Subcutaneous adipose tissue (tissue), 4 donors: ENCODE data around the gene CACNA1H. TPM values are rescaled to one million over a fixed set of nuclear protein-coding genes. Genes with fewer than 3 reads are reported as not detected.

ENCODE experiments used
- total RNA-seq, 4 donors: library from RNA; depleted of rRNA; stranded (reverse); fragments of >200 nt; gene quantifications; one replicate each; pipeline ENCODE4 v1.1.0, GENCODE V29; 2016
- TF ChIP-seq, protein P1 (sequence below): fragments of 450-650 bp; IDR thresholded peaks from one replicate; pipeline ENCODE4 v1.5.1; 2016; ENCODE audit warnings: low read depth, mild to moderate bottlenecking, control low read depth, antibody characterized with exemption, moderate library complexity

The CACNA1H gene
- total RNA-seq, 4 donors from 2014 or later = 0.51 to 13.9 (median 3.1) TPM

DNA sequence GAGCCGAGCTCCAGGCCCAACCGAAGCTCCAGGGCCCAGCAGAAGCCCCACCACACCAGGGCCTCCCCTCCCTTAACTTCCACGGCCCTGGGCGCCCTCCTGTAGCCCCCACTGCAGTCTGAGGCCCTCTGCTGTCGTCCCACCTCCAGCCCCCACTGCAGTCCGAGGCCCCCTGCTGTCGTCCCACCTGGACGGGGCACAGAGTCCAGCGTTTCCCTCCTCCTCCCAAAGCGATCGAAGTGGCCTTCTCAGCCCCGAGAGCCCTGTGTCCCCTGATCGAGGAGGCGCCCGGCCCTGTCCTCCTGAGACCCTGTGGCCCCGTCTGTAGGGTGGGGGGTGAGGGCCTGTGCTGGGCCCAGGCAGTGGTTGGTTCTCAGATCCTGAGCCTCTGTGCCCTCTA is 25.8 kb upstream of the CACNA1H start:
- TF ChIP-seq, protein P1, sequence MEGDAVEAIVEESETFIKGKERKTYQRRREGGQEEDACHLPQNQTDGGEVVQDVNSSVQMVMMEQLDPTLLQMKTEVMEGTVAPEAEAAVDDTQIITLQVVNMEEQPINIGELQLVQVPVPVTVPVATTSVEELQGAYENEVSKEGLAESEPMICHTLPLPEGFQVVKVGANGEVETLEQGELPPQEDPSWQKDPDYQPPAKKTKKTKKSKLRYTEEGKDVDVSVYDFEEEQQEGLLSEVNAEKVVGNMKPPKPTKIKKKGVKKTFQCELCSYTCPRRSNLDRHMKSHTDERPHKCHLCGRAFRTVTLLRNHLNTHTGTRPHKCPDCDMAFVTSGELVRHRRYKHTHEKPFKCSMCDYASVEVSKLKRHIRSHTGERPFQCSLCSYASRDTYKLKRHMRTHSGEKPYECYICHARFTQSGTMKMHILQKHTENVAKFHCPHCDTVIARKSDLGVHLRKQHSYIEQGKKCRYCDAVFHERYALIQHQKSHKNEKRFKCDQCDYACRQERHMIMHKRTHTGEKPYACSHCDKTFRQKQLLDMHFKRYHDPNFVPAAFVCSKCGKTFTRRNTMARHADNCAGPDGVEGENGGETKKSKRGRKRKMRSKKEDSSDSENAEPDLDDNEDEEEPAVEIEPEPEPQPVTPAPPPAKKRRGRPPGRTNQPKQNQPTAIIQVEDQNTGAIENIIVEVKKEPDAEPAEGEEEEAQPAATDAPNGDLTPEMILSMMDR = no peak

GRCh38 chr16:1127971-1128715 is 24.8 kb upstream of the CACNA1H start:
- TF ChIP-seq, protein P1 = no peak

DNA sequence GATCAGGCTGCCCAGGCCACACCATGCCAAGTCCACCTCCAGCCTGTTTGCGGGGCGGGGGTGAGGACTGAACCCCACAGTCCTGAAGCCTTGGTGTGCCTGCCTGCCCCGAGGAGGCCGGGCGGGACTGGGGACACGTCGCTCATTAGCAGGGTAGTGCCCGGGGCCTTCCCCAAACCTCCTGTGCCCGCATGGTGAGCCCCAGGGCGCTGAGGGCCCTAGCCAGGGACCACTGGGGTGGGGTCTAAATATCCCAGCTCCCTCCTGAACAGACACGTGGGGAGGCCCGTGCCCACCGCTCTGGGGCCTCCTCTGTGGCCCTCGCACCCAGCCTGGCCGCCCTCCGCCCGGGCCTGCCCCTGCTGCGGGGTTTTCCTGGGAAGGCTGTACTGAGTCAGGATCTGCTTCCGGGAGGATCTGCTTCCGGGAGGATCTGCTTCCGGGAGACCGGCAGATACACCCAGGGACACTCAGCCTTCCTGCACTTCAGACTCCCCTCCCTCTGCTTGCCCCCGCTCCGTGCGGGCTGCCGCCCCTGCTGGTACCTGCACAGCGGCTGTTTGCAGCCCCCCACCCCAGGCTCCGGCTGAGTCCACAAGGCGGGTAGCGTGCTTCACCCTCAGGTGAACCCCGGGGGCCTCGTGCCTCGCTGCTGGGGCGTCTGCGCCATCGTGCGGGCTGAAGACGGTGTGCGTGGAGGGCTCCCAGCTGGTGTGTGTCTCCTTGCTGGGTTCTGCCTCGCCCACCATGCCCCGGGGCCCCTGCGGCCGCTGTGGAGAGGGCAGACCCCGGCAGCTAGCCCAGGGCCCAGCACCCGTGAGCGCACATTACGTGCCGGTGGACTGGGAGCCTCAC is 23.6 kb upstream of the CACNA1H start:
- TF ChIP-seq, protein P1 = no peak

DNA sequence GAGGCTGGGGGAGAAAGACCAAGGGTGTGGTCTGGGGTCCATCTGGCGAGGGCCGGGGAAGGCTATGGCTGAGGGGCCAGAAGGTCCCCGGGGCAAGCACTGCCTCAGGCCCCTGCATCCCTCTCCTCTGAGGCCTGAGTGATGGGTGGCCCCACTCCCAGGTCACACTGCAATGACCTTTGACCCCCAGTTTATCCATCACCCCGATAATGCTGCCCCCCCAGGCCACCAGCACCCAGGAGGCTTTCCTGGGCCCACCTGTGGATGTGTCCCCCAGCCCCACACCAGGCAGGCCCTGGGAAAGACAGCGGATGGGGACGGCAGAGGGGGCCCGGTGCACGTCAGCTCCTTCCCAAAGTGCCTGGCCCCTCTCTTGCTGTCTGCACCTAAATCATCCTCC is 22.5 kb upstream of the CACNA1H start:
- TF ChIP-seq, protein P1 = no peak

GRCh38 chr16:1131378-1131994 is 21.4 kb upstream of the CACNA1H start:
- TF ChIP-seq, protein P1 = no peak

- TF ChIP-seq, protein P1 = no peak
Measured at GRCh38 chr16:1132431-1132830, 20.5 kb upstream of the CACNA1H start.

- TF ChIP-seq, protein P1 = no peak
Measured at GRCh38 chr16:1133271-1133670, 19.6 kb upstream of the CACNA1H start.
